Measurements from ENCODE around the gene HOOK2. TPM values are rescaled to one million over a fixed set of nuclear protein-coding genes. Genes with fewer than 3 reads are reported as not detected.

HOOK2 gene
- polyA plus RNA-seq, 1 donor from 2014 or later: 28.4 TPM

GRCh38 chr19:12787458-12787857 lies 12.1 kb upstream of the HOOK2 start:
- Histone ChIP-seq H3K27me3 (ENCODE audit: insufficient read depth, low read depth, low read length) (peaks cover 22% of the 10 kb centered on the region), H4K20me1 (ENCODE audit: insufficient read depth) (no peaks in the 10 kb centered on the region), H3K4me2 (ENCODE audit: low read length) (no peak overlapping the region), H3K9ac (ENCODE audit: low read length) (no peak overlapping the region), H3K9me3 (ENCODE audit: low read length) (no peaks in the 10 kb centered on the region), H3K27ac (ENCODE audit: low read length) (no peak overlapping the region), H3K36me3 (ENCODE audit: insufficient read depth, low read length) (no peaks in the 10 kb centered on the region), H3F3A (ENCODE audit: insufficient read depth, low read length, poor library complexity, severe bottlenecking) (no peaks in the 10 kb centered on the region), H2AFZ (ENCODE audit: low read depth, low read length) (no peak overlapping the region), H3K4me3 (ENCODE audit: low read length) (no peak overlapping the region), H3K9me2 (ENCODE audit: insufficient read depth, low read length) (no peaks in the 10 kb centered on the region), H3K79me2 (replicated peaks; ENCODE audit: insufficient read depth, low read length) (no peaks in the 10 kb centered on the region)
- TF ChIP-seq REST (IDR thresholded peaks at IDR 0.05; ENCODE audit: borderline replicate concordance) (no peak), EZH2 (IDR thresholded peaks at IDR 0.05; ENCODE audit: borderline replicate concordance, insufficient read depth, low read length, poor library complexity, severe bottlenecking) (no peak), MXI1 (conservative IDR thresholded peaks at IDR 0.05; ENCODE audit: poor library complexity, severe bottlenecking) (no peak), TAF1 (IDR thresholded peaks at IDR 0.05; ENCODE audit: low read depth) (no peak), CTCF (IDR thresholded peaks at IDR 0.05; ENCODE audit: poor library complexity, severe bottlenecking) (no peak), EP300 (conservative IDR thresholded peaks at IDR 0.05; ENCODE audit: poor library complexity, severe bottlenecking) (no peak), POLR2AphosphoS5 (IDR thresholded peaks at IDR 0.05) (no peak)

GRCh38 chr19:12786952-12787351 lies 11.6 kb upstream of the HOOK2 start:
- Histone ChIP-seq H3K9me3 (ENCODE audit: low read length) (no peaks in the 10 kb centered on the region), H3K27me3 (ENCODE audit: insufficient read depth, low read depth, low read length) (peaks cover 17% of the 10 kb centered on the region), H3K4me3 (ENCODE audit: low read length) (no peak overlapping the region), H2AFZ (ENCODE audit: low read depth, low read length) (no peak overlapping the region), H3K4me2 (ENCODE audit: low read length) (no peak overlapping the region), H3K9ac (ENCODE audit: low read length) (no peak overlapping the region), H3F3A (ENCODE audit: insufficient read depth, low read length, poor library complexity, severe bottlenecking) (no peaks in the 10 kb centered on the region), H3K79me2 (replicated peaks; ENCODE audit: insufficient read depth, low read length) (no peaks in the 10 kb centered on the region), H3K9me2 (ENCODE audit: insufficient read depth, low read length) (no peaks in the 10 kb centered on the region), H4K20me1 (ENCODE audit: insufficient read depth) (no peaks in the 10 kb centered on the region), H3K36me3 (ENCODE audit: insufficient read depth, low read length) (no peaks in the 10 kb centered on the region), H3K27ac (ENCODE audit: low read length) (no peak overlapping the region)
- TF ChIP-seq MXI1 (conservative IDR thresholded peaks at IDR 0.05; ENCODE audit: poor library complexity, severe bottlenecking): no peak
- no peak for TF ChIP-seq TAF1 (IDR thresholded peaks at IDR 0.05; ENCODE audit: low read depth)
- no peak for TF ChIP-seq POLR2AphosphoS5 (IDR thresholded peaks at IDR 0.05)
- TF ChIP-seq RAD21 (conservative IDR thresholded peaks at IDR 0.05): no peak
- no peak for TF ChIP-seq EZH2 (IDR thresholded peaks at IDR 0.05; ENCODE audit: borderline replicate concordance, insufficient read depth, low read length, poor library complexity, severe bottlenecking)
- no peak for TF ChIP-seq EP300 (conservative IDR thresholded peaks at IDR 0.05; ENCODE audit: poor library complexity, severe bottlenecking)
- TF ChIP-seq CTCF (IDR thresholded peaks at IDR 0.05; ENCODE audit: poor library complexity, severe bottlenecking): no peak
- TF ChIP-seq REST (IDR thresholded peaks at IDR 0.05; ENCODE audit: borderline replicate concordance): no peak

Measured in neural cell (in vitro differentiated cells).